Astrocyte of the spinal cord (primary cell): ENCODE measurements around the gene NOVA2.
"Not testable (repeated sequence)": the region's sequence is repeated elsewhere in the genome, so short reads cannot be mapped to it uniquely, and the experiment has no call there.

Source experiments
- DNase-seq: peaks from one replicate; pipeline ENCODE4 v3.0.0; 2011; ENCODE audit warnings: low read depth, low spot score
- H3K4me3 ChIP-seq: 2 replicates; pipeline ENCODE4 v1.5.1; 2011; ENCODE audit warnings: low read depth, mild to moderate bottlenecking, low read length, moderate library complexity
- CTCF ChIP-seq: IDR thresholded peaks from 2 replicates; pipeline ENCODE4 v1.5.1; 2012; ENCODE audit warnings: low read depth, mild to moderate bottlenecking, low read length, inconsistent platforms
- in situ Hi-C: cut with HindIII; loops from 2 replicates; pipeline ENCODE4 v1.10.0; 2017; ENCODE audit warnings: low sequenced_read_pairs

The NOVA2 gene

DNA sequence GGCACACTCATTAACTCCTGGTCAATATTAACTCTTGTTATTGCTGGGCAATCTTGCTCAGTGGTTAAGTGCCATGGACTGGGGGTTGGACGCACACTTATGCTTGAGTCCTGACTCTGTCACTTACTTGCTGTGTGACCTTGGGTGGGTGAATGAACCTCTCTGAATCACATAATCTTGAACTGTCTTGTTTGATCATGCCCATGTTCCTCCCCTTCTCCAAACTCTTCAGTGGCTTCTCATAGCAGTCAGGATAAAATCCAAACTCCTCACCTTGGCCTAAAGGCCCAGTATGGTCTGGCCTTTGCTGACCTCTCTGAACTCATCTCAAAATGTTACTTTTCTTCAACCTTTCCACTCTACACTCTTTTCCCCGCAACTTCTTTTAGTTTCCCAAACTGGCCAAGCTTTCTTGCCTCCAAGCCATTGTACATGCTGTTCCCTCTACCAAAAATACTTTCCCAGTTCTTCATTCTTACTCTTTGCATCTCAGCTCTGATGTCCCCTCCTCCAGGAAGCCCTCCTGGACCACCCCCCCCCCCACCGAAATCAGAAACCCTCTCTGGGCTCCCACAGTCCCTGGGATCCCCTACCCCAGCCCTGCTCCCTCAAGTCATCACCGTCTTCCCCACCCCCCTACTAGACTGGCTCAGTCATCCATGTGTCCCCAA, 73.6 kb downstream of the NOVA2 start:
- no peak overlapping the region for H3K4me3 ChIP-seq
- in situ Hi-C loops = no loop called here
- TF ChIP-seq CTCF = no peak
- DNase-seq = no peak

- no peak overlapping the region for H3K4me3 ChIP-seq
- DNase-seq = no peak
- in situ Hi-C loops = no loop called here
- no peak for TF ChIP-seq CTCF
Measured at GRCh38 chr19:45899253-45899652, 74.4 kb downstream of the NOVA2 start.

GRCh38 chr19:45897261-45897812, 76.3 kb downstream of the NOVA2 start:
- DNase-seq = no peak
- in situ Hi-C loops = no loop called here
- TF ChIP-seq CTCF = no peak
- H3K4me3 ChIP-seq = no peak overlapping the region

- DNase-seq, H3K4me3 ChIP-seq, in situ Hi-C loops: not testable (repeated sequence)
Measured at GRCh38 chr19:45895983-45896599, 77.6 kb downstream of the NOVA2 start.

- in situ Hi-C loops = no loop called here
- H3K4me3 ChIP-seq = no peak overlapping the region
- no peak for DNase-seq
- no peak for TF ChIP-seq CTCF
Measured at GRCh38 chr19:45895519-45895972, 78.1 kb downstream of the NOVA2 start.

GRCh38 chr19:45890877-45891276, 82.8 kb downstream of the NOVA2 start:
- H3K4me3 ChIP-seq = no peak overlapping the region
- TF ChIP-seq CTCF = no peak
- DNase-seq = no peak
- in situ Hi-C loops = no loop called here

DNA sequence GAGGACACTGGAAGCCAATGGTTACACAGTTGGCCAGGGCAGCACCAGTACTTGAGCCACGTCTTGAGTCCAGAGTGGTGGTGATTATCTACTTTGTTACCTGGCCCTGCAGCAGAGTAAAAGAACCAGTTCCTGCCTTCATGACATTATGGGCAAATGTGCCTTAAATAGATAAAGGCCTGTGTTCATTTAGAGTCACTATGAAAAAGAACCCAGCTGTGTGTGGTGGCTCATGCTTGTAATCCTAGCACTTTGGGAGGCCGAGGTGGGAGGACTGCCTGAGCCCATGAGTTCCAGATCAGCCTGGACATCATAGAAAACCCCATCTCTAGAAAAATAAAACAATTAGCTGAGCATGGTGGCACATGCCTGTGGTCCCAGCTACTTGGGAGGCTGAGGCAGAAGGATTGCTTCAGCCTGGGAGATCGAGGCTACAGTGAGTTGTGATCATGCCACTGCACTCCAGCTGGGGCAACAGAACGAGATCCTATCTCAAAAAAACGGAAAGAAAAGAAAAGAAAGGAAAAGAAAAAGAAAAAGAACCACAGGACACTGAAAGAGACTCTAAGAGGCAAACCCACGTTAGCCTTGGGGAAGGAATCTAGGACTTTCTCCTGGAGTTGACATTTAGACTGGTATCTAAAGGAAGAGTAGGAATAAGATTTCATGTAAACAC, 84.3 kb downstream of the NOVA2 start:
- DNase-seq = no peak
- in situ Hi-C loops = no loop called here
- TF ChIP-seq CTCF = no peak
- H3K4me3 ChIP-seq = no peak overlapping the region
